Thyroid gland (tissue), 4 donors: ENCODE data around the gene NFATC4. TPM values are rescaled to one million over a fixed set of nuclear protein-coding genes. Genes with fewer than 3 reads are reported as not detected.

Experiments used
- DNase-seq, 2 donors: peaks; one replicate each; pipeline ENCODE4 v3.0.0-alpha.2; 2019
- H3K27ac ChIP-seq, 3 donors: fragments of 200-600 bp; sonication (generic); 1 replicate in 2 of 3; 2 replicates in 1 of 3; pipeline ENCODE4 v1.5.1; 2016 to 2019; ENCODE audit warnings: mild to moderate bottlenecking in 1 of 3, moderate library complexity in 1 of 3
- H3K27me3 ChIP-seq: fragments of 200-600 bp; sonication (generic); one replicate; pipeline ENCODE4 v1.5.1; 2019
- H3K36me3 ChIP-seq, 2 donors: fragments of 200-600 bp; sonication (generic); one replicate each; pipeline ENCODE4 v1.5.1; 2016 to 2019
- H3K4me1 ChIP-seq, 2 donors: fragments of 200-600 bp; sonication (generic); one replicate each; pipeline ENCODE4 v1.5.1; 2017 to 2019
- H3K4me3 ChIP-seq, 3 donors: fragments of 200-600 bp; sonication (generic); replicated peaks in 1 of 3; 1 replicate in 2 of 3; 2 replicates in 1 of 3; pipeline ENCODE4 v1.5.1; 2016; ENCODE audit warnings: mild to moderate bottlenecking in 1 of 3
- H3K9me3 ChIP-seq: fragments of 200-600 bp; sonication (generic); one replicate; pipeline ENCODE4 v1.5.1; 2017
- CTCF ChIP-seq, 6 experiments: fragments of 200-600 bp in 3 of 6; fragments of 450-650 bp in 3 of 6; sonication (generic) in 3 of 6; IDR thresholded peaks; one replicate each; pipeline ENCODE4 v1.5.1; 2016 to 2019; ENCODE audit warnings: antibody characterized with exemption in 6 of 6, mild to moderate bottlenecking in 2 of 6, inconsistent platforms in 1 of 6, moderate library complexity in 1 of 6
- POLR2A ChIP-seq, 2 donors: fragments of 450-650 bp; IDR thresholded peaks; one replicate each; pipeline ENCODE4 v1.6.1; 2017; ENCODE audit warnings: antibody characterized with exemption in 2 of 2, mild to moderate bottlenecking in 2 of 2, moderate library complexity in 1 of 2
- WGBS, 2 donors: methylation state at CpG; one replicate each; pipeline ENCODE4 v1.1.5; 2017; 5-methylcytosine and 5-hydroxymethylcytosine counted together
- intact Hi-C: fragments of 100-400 bp; cut with DNase I; formaldehyde crosslinking; loops from one replicate; pipeline ENCODE4 v1.15.1; 2023
- total RNA-seq, 4 donors: library from RNA; depleted of rRNA; stranded (reverse); fragments of >200 nt; gene quantifications; one replicate each; pipeline ENCODE4 v1.2.3, GENCODE V29; 2016

The NFATC4 gene
- total RNA-seq, 4 donors from 2014 or later, result 19.4 to 41.3 (median 38.6) TPM

DNA sequence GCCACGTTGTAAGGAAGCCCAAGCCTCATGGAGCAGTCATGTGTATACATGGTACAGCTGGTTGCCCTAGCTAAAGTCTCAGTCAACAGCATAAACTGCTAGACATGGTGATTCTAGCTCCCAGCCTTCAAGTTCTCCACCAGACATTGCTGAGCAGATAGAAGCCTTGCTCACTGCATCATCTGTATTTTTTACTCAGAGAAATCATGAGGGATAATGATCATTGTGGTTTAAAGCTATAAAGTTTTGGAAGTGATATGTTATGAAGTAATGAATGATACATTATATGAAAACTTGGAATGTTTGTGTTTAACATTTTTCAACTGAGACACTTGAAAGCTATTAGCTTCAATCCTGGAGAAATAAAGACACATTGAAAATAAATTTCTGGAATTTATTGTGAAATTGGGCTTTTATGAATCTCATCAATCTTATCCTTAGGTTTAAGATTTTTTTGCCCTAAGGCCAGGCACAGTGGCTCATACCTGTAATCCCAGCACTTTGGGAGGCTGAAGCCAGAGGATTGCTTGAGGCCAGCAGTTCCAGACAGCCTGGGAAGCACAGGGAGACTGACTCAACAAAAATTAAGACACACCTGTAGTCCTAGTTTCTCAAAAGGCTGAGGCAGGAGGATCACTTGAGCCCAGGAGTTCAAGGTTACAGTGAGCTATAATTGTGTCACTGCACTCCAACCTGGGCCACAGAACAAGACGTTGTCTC is 5.6 kb upstream of the NFATC4 start:
- no peaks in the 10 kb centered on the region for H3K36me3 ChIP-seq
- H3K27ac ChIP-seq, result no peak overlapping the region
- no peak for TF ChIP-seq CTCF (IDR thresholded peaks at IDR 0.05)
- no peak for TF ChIP-seq POLR2A (IDR thresholded peaks at IDR 0.05)
- no peak overlapping the region for H3K4me3 ChIP-seq
- DNase-seq, result no peak
- no peaks in the 10 kb centered on the region for H3K9me3 ChIP-seq
- 52 to 55% methylated on average over 2 of the region's 2 CpGs for WGBS, 2 donors
- H3K4me1 ChIP-seq, result peaks cover 14 to 15% of the 10 kb centered on the region in 2 donors
- intact Hi-C loops, result no loop called here
- H3K27me3 ChIP-seq, result no peaks in the 10 kb centered on the region

DNA sequence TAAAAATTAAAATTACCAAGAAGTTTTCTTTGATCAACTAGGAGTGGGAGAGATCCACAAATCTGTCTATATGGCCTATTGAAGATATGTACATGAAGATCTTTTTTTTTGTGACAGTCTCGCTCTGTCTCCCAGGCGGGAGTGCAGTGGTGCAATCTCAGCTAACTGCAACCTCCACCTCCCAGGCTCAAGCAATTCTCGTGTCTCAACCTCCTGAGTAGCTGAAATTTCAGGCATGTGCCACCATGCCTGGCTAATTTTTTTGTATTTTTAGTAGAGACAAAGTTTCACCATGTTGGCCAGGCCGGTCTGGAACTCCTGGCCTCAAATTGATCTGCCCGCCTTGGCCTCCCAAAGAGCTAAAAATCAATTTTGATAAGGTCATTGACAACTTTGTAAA is 4.6 kb upstream of the NFATC4 start:
- WGBS, 2 donors, result 91 to 93% methylated on average over 5 of the region's 5 CpGs
- Histone ChIP-seq H3K36me3 (no peaks in the 10 kb centered on the region), H3K4me3 (no peak overlapping the region), H3K4me1 (peaks cover 15 to 17% of the 10 kb centered on the region in 2 donors), H3K9me3 (no peaks in the 10 kb centered on the region), H3K27ac (no peak overlapping the region), H3K27me3 (no peaks in the 10 kb centered on the region)
- DNase-seq, result no peak
- no peak for TF ChIP-seq CTCF (IDR thresholded peaks at IDR 0.05)
- no peak for TF ChIP-seq POLR2A (IDR thresholded peaks at IDR 0.05)
- intact Hi-C loops, result no loop called here

- no peak for DNase-seq
- H3K27ac ChIP-seq, result peak overlapping the region in 2 of 3 donors; percentile 94 to 96
- WGBS, 2 donors, result 67 to 76% methylated on average over 1 of the region's 1 CpG
- intact Hi-C loops, result loop anchor here (5.0 kb wide), 1 partner anchor 33 kb away; no protein-coding TSS in a partner anchor
- no peak overlapping the region for H3K4me3 ChIP-seq
- no peaks in the 10 kb centered on the region for H3K36me3 ChIP-seq
- H3K4me1 ChIP-seq, result peaks cover 15 to 17% of the 10 kb centered on the region in 2 donors
- no peaks in the 10 kb centered on the region for H3K27me3 ChIP-seq
- no peak for TF ChIP-seq CTCF (IDR thresholded peaks at IDR 0.05)
- no peak for TF ChIP-seq POLR2A (IDR thresholded peaks at IDR 0.05)
- no peaks in the 10 kb centered on the region for H3K9me3 ChIP-seq
Measured at GRCh38 chr14:24364841-24365240, 3.1 kb upstream of the NFATC4 start.

GRCh38 chr14:24365600-24366412 is 2.2 kb upstream of the NFATC4 start:
- Histone ChIP-seq H3K36me3 (no peaks in the 10 kb centered on the region), H3K27me3 (no peaks in the 10 kb centered on the region), H3K9me3 (no peaks in the 10 kb centered on the region), H3K27ac (peak overlapping the region; percentile 94 to 96 (median 95)), H3K4me1 (peaks cover 17 to 19% of the 10 kb centered on the region in 2 donors), H3K4me3 (peak overlapping the region in 2 of 3 donors; percentile 15 to 80)
- WGBS, 2 donors, result 3% methylated on average over 28 of the region's 28 CpGs
- TF ChIP-seq POLR2A (IDR thresholded peaks at IDR 0.05) (peak in 1 of 2 donors; percentile 31), CTCF (IDR thresholded peaks at IDR 0.05) (peak; percentile 70 to 95 (median 86))
- peak; percentile 86 to 87 for DNase-seq
- intact Hi-C loops, result loop anchor here (2.0 to 5.0 kb wide), 2 partner anchors 34 to 65 kb away; no protein-coding TSS in a partner anchor
